A549 (cell line): Measurements from ENCODE around the gene NKX3-2.

Experiments
- RAD21 ChIP-seq, 2 experiments: fragments of >200 bp in 1 of 2; sonication (Bioruptor Twin) in 1 of 2; formaldehyde crosslinking in 1 of 2; IDR thresholded peaks in 1 of 2; conservative IDR thresholded peaks in 1 of 2; 2 replicates in 1 of 2; 3 replicates in 1 of 2; pipeline ENCODE4 v1.6.1; 2012 to 2018; ENCODE audit warnings: inconsistent platforms in 1 of 2
- SMC3 ChIP-seq: fragments of >200 bp; sonication (Bioruptor Twin); formaldehyde crosslinking; IDR thresholded peaks from 3 replicates; pipeline ENCODE4 v1.6.1; 2018; ENCODE audit warnings: inconsistent platforms
- ZNF302 ChIP-seq: fragments of 250-450 bp; sonication (Bioruptor Pico); IDR thresholded peaks from 2 replicates; pipeline ENCODE4 v1.9.0; 2021; ENCODE audit warnings: inconsistent platforms, mild to moderate bottlenecking, moderate library complexity
- TF ChIP-seq, protein P1 (sequence below): fragments of >200 bp; sonication (Bioruptor Twin); formaldehyde crosslinking; IDR thresholded peaks from 3 replicates; pipeline ENCODE4 v1.5.1; 2016
- TF ChIP-seq, protein P2 (sequence below): fragments of 250-450 bp; sonication (Bioruptor Pico); IDR thresholded peaks from 2 replicates; pipeline ENCODE4 v1.5.0; 2021; ENCODE audit warnings: mild to moderate bottlenecking, moderate library complexity, borderline replicate concordance

- TF ChIP-seq, protein P1, sequence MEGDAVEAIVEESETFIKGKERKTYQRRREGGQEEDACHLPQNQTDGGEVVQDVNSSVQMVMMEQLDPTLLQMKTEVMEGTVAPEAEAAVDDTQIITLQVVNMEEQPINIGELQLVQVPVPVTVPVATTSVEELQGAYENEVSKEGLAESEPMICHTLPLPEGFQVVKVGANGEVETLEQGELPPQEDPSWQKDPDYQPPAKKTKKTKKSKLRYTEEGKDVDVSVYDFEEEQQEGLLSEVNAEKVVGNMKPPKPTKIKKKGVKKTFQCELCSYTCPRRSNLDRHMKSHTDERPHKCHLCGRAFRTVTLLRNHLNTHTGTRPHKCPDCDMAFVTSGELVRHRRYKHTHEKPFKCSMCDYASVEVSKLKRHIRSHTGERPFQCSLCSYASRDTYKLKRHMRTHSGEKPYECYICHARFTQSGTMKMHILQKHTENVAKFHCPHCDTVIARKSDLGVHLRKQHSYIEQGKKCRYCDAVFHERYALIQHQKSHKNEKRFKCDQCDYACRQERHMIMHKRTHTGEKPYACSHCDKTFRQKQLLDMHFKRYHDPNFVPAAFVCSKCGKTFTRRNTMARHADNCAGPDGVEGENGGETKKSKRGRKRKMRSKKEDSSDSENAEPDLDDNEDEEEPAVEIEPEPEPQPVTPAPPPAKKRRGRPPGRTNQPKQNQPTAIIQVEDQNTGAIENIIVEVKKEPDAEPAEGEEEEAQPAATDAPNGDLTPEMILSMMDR, result no peak
- no peak for TF ChIP-seq SMC3
- no peak for TF ChIP-seq RAD21 (conservative IDR thresholded peaks at IDR 0.05 in 1 of 2, IDR thresholded peaks at IDR 0.05 in 1 of 2)
- TF ChIP-seq, protein P2, sequence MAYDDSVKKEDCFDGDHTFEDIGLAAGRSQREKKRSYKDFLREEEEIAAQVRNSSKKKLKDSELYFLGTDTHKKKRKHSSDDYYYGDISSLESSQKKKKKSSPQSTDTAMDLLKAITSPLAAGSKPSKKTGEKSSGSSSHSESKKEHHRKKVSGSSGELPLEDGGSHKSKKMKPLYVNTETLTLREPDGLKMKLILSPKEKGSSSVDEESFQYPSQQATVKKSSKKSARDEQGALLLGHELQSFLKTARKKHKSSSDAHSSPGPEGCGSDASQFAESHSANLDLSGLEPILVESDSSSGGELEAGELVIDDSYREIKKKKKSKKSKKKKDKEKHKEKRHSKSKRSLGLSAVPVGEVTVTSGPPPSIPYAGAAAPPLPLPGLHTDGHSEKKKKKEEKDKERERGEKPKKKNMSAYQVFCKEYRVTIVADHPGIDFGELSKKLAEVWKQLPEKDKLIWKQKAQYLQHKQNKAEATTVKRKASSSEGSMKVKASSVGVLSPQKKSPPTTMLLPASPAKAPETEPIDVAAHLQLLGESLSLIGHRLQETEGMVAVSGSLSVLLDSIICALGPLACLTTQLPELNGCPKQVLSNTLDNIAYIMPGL, result no peak
- no peak for TF ChIP-seq ZNF302
These were observed 4.5 kb downstream of the NKX3-2 start for GRCh38 chr4:13539619-13540445.
